WTC11 (cell line): ENCODE measurements around the gene SPATA32. TPM values are rescaled to one million over a fixed set of nuclear protein-coding genes. Genes with fewer than 3 reads are reported as not detected.

Experiments
- ATAC-seq: fragments of 200-7000 bp; cut with Tn5 transposase; 2 replicates; pipeline ENCODE4 v1.10.0; 2021; ENCODE audit warnings: mild to moderate bottlenecking, moderate library complexity
- CTCF ChIA-PET: fragments of 300-600 bp; sonication (Branson Sonifier 250); formaldehyde crosslinking; loops from one replicate; lab custom pipeline; 2021; ENCODE audit warnings: antibody characterized with exemption; lab: Charles Lee
- POLR2A ChIA-PET: fragments of 350-600 bp; sonication (Branson Sonifier 250); formaldehyde crosslinking; loops from one replicate; lab custom pipeline; 2021; ENCODE audit warnings: antibody characterized with exemption; lab: Charles Lee
- DNase-seq: peaks from one replicate; pipeline ENCODE4 v3.0.0; 2021; ENCODE audit warnings: low spot score
- H3K27ac Mint-ChIP-seq: 2 replicates; pipeline ENCODE4 v1.8.0; 2021; ENCODE audit warnings: mixed read lengths
- H3K27me3 Mint-ChIP-seq: 2 replicates; pipeline ENCODE4 v1.8.0; 2021; ENCODE audit warnings: low read depth, mild to moderate bottlenecking, moderate library complexity, mixed read lengths
- H3K36me3 Mint-ChIP-seq: 2 replicates; pipeline ENCODE4 v1.8.0; 2021; ENCODE audit warnings: mixed read lengths
- H3K4me1 Mint-ChIP-seq: 2 replicates; pipeline ENCODE4 v1.8.0; 2022; ENCODE audit warnings: mixed read lengths
- H3K4me3 Mint-ChIP-seq: 2 replicates; pipeline ENCODE4 v1.8.0; 2021; ENCODE audit warnings: mild to moderate bottlenecking, moderate library complexity, mixed read lengths
- H3K9me3 Mint-ChIP-seq: 2 replicates; pipeline ENCODE4 v1.8.0; 2021; ENCODE audit warnings: mixed read lengths
- ATF6 ChIP-seq: sonication (generic); formaldehyde crosslinking; IDR thresholded peaks from 2 replicates; pipeline ENCODE4 v1.8.1; 2023; ENCODE audit warnings: mild to moderate bottlenecking, missing genetic modification reagents
- CDX4 ChIP-seq: fragments of 250-450 bp; sonication (Bioruptor Pico); IDR thresholded peaks from 2 replicates; pipeline ENCODE4 v1.9.0; 2021; ENCODE audit warnings: moderate library complexity, mild to moderate bottlenecking, inconsistent platforms, borderline replicate concordance
- CREM ChIP-seq: sonication (generic); formaldehyde crosslinking; IDR thresholded peaks from 2 replicates; pipeline ENCODE4 v1.8.1; 2022; ENCODE audit warnings: mild to moderate bottlenecking, missing genetic modification reagents, moderate library complexity
- E2F5 ChIP-seq: sonication (generic); formaldehyde crosslinking; IDR thresholded peaks from 2 replicates; pipeline ENCODE4 v1.8.1; 2022; ENCODE audit warnings: mild to moderate bottlenecking, moderate library complexity, missing genetic modification reagents
- ESRRA ChIP-seq: sonication (generic); formaldehyde crosslinking; IDR thresholded peaks from 2 replicates; pipeline ENCODE4 v1.8.1; 2022; ENCODE audit warnings: mild to moderate bottlenecking, missing genetic modification reagents, borderline replicate concordance
- FOXP4 ChIP-seq: sonication (generic); formaldehyde crosslinking; IDR thresholded peaks from 2 replicates; pipeline ENCODE4 v1.8.0; 2022; ENCODE audit warnings: mild to moderate bottlenecking, missing genetic modification reagents
- IRF2 ChIP-seq: sonication (generic); formaldehyde crosslinking; IDR thresholded peaks from 2 replicates; pipeline ENCODE4 v1.8.0; 2022; ENCODE audit warnings: low read depth, missing genetic modification reagents, borderline replicate concordance
- MAX ChIP-seq: sonication (generic); formaldehyde crosslinking; IDR thresholded peaks from 2 replicates; pipeline ENCODE4 v1.8.0; 2022; ENCODE audit warnings: mild to moderate bottlenecking, missing genetic modification reagents
- NFATC4 ChIP-seq: fragments of 250-450 bp; sonication (Bioruptor Pico); IDR thresholded peaks from 2 replicates; pipeline ENCODE4 v1.9.0; 2021; ENCODE audit warnings: mild to moderate bottlenecking
- NR3C1 ChIP-seq: sonication (generic); formaldehyde crosslinking; conservative IDR thresholded peaks from 2 replicates; pipeline ENCODE4 v1.8.1; 2023; ENCODE audit warnings: low read depth, mild to moderate bottlenecking, missing genetic modification reagents
- PRRX2 ChIP-seq: fragments of 250-450 bp; sonication (Bioruptor Pico); IDR thresholded peaks from 2 replicates; pipeline ENCODE4 v1.8.0; 2021; ENCODE audit warnings: mild to moderate bottlenecking
- RORB ChIP-seq: fragments of 250-450 bp; sonication (Bioruptor Pico); IDR thresholded peaks from 2 replicates; pipeline ENCODE4 v1.9.0; 2021; ENCODE audit warnings: mild to moderate bottlenecking
- TCF7 ChIP-seq: sonication (generic); formaldehyde crosslinking; IDR thresholded peaks from 2 replicates; pipeline ENCODE4 v1.8.0; 2022; ENCODE audit warnings: mild to moderate bottlenecking, low read depth, missing genetic modification reagents, moderate library complexity
- ZNF219 ChIP-seq: sonication (generic); formaldehyde crosslinking; IDR thresholded peaks from 2 replicates; pipeline ENCODE4 v1.8.0; 2023; ENCODE audit warnings: missing genetic modification reagents, mild to moderate bottlenecking, borderline replicate concordance
- ZNF396 ChIP-seq: fragments of 250-450 bp; sonication (Bioruptor Pico); IDR thresholded peaks from 2 replicates; pipeline ENCODE4 v1.8.0; 2021; ENCODE audit warnings: mild to moderate bottlenecking, moderate library complexity, borderline replicate concordance
- ZNF671 ChIP-seq: fragments of 250-450 bp; sonication (Bioruptor Pico); IDR thresholded peaks from 2 replicates; pipeline ENCODE4 v1.8.0; 2021; ENCODE audit warnings: mild to moderate bottlenecking
- total RNA-seq: library from RNA; stranded (reverse); gene quantifications from 3 replicates; pipeline ENCODE4 v1.2.3, GENCODE V29; 2021
- TF ChIP-seq, protein P1 (sequence below): fragments of 250-450 bp; sonication (Bioruptor Pico); IDR thresholded peaks from 2 replicates; pipeline ENCODE4 v1.9.0; 2021; ENCODE audit warnings: mild to moderate bottlenecking, borderline replicate concordance
- TF ChIP-seq, protein P2 (sequence below): fragments of 250-450 bp; sonication (Bioruptor Pico); conservative IDR thresholded peaks from 2 replicates; pipeline ENCODE4 v1.9.0; 2021; ENCODE audit warnings: mild to moderate bottlenecking

Gene SPATA32
- total RNA-seq, 1 experiment from 2014 or later = 0.15 TPM

DNA sequence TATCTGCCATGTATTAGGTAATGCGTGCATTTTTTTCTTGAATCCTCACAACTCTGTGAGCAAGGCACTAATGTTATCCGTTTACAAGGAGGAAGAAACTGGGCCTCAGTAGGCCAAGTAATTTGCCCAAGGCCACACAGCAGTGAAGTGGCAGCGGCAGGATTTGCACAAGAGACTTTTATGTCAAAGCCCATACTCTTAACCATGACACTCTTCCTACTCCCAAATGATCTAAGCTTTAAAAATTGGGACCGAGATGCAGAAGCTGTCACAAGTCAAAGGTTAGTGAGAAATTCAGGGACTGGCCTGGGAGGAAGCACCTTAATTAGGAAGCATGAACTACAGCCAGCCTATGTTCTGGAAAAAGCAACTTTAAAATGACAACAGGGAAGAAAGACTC lies 44.2 kb upstream of the SPATA32 start:
- ChIA-PET POLR2A (interaction anchor here (1.9 kb wide), 1 partner anchor 158 kb away, joined by 4 read pairs; the partner anchor contains the start of gene HEXIM1), CTCF (interaction anchor here (0.6 to 2.3 kb wide), 5 partner anchors 11 to 83 kb away, joined by 3 to 8 read pairs (median 4); partner anchors contain the start of gene MAP3K14)
- no peak overlapping the region for H3K27ac Mint-ChIP-seq

GRCh38 chr17:45305530-45306087 lies 43.7 kb upstream of the SPATA32 start:
- H3K4me1 Mint-ChIP-seq = peaks cover 12% of the 10 kb centered on the region
- no peak overlapping the region for H3K4me3 Mint-ChIP-seq
- no peak for ATAC-seq
- no peaks in the 10 kb centered on the region for H3K9me3 Mint-ChIP-seq
- TF ChIP-seq TCF7 (CRISPR knock-in tag) (no peak), NR3C1 (CRISPR knock-in tag) (no peak), ZNF396 (CRISPR knock-in tag) (no peak), ESRRA (CRISPR knock-in tag) (no peak), PRRX2 (CRISPR knock-in tag) (no peak), NFATC4 (no peak)
- TF ChIP-seq, all 79 proteins: peak for 0
- POLR2A ChIA-PET = interaction anchor here (1.9 kb wide), 1 partner anchor 157 kb away, joined by 4 read pairs; the partner anchor contains the start of gene HEXIM1
- CTCF ChIA-PET = interaction anchor here (2.3 kb wide), 1 partner anchor 84 kb away, joined by 5 read pairs; no protein-coding TSS in a partner anchor
- Mint-ChIP-seq H3K27ac (no peak overlapping the region), H3K27me3 (no peaks in the 10 kb centered on the region), H3K36me3 (peaks cover 5% of the 10 kb centered on the region; the same call in 1 of the 2 replicates)
- no peak for DNase-seq

More for the DNA sequence above, 44.2 kb upstream of the SPATA32 start:
- no peaks in the 10 kb centered on the region for H3K9me3 Mint-ChIP-seq
- no peak overlapping the region for H3K4me3 Mint-ChIP-seq
- TF ChIP-seq CDX4 (CRISPR knock-in tag) = no peak
- TF ChIP-seq, protein P1, sequence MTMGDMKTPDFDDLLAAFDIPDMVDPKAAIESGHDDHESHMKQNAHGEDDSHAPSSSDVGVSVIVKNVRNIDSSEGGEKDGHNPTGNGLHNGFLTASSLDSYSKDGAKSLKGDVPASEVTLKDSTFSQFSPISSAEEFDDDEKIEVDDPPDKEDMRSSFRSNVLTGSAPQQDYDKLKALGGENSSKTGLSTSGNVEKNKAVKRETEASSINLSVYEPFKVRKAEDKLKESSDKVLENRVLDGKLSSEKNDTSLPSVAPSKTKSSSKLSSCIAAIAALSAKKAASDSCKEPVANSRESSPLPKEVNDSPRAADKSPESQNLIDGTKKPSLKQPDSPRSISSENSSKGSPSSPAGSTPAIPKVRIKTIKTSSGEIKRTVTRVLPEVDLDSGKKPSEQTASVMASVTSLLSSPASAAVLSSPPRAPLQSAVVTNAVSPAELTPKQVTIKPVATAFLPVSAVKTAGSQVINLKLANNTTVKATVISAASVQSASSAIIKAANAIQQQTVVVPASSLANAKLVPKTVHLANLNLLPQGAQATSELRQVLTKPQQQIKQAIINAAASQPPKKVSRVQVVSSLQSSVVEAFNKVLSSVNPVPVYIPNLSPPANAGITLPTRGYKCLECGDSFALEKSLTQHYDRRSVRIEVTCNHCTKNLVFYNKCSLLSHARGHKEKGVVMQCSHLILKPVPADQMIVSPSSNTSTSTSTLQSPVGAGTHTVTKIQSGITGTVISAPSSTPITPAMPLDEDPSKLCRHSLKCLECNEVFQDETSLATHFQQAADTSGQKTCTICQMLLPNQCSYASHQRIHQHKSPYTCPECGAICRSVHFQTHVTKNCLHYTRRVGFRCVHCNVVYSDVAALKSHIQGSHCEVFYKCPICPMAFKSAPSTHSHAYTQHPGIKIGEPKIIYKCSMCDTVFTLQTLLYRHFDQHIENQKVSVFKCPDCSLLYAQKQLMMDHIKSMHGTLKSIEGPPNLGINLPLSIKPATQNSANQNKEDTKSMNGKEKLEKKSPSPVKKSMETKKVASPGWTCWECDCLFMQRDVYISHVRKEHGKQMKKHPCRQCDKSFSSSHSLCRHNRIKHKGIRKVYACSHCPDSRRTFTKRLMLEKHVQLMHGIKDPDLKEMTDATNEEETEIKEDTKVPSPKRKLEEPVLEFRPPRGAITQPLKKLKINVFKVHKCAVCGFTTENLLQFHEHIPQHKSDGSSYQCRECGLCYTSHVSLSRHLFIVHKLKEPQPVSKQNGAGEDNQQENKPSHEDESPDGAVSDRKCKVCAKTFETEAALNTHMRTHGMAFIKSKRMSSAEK = no peak
- no peak for TF ChIP-seq IRF2 (CRISPR knock-in tag)
- no peak for TF ChIP-seq MAX
- DNase-seq (no peak), ATAC-seq (no peak)
- H3K4me1 Mint-ChIP-seq = peaks cover 12% of the 10 kb centered on the region
- H3K27me3 Mint-ChIP-seq = no peaks in the 10 kb centered on the region
- peaks cover 5% of the 10 kb centered on the region; the same call in 1 of the 2 replicates for H3K36me3 Mint-ChIP-seq

- H3K9me3 Mint-ChIP-seq = no peaks in the 10 kb centered on the region
- no peaks in the 10 kb centered on the region for H3K27me3 Mint-ChIP-seq
- ChIA-PET POLR2A (no interaction called here), CTCF (interaction anchor here (0.8 to 1.8 kb wide), 7 partner anchors 14 to 82 kb away, joined by 3 to 4 read pairs (median 3); partner anchors contain the start of gene MAP3K14)
- DNase-seq = no peak
- no peaks in the 10 kb centered on the region for H3K36me3 Mint-ChIP-seq
- no peak for ATAC-seq
- no peak overlapping the region for H3K4me3 Mint-ChIP-seq
- peak overlapping the region; percentile 68 for H3K27ac Mint-ChIP-seq
- peaks cover 12% of the 10 kb centered on the region for H3K4me1 Mint-ChIP-seq
- no peak for TF ChIP-seq ZNF671 (CRISPR knock-in tag)
- TF ChIP-seq, protein P2, sequence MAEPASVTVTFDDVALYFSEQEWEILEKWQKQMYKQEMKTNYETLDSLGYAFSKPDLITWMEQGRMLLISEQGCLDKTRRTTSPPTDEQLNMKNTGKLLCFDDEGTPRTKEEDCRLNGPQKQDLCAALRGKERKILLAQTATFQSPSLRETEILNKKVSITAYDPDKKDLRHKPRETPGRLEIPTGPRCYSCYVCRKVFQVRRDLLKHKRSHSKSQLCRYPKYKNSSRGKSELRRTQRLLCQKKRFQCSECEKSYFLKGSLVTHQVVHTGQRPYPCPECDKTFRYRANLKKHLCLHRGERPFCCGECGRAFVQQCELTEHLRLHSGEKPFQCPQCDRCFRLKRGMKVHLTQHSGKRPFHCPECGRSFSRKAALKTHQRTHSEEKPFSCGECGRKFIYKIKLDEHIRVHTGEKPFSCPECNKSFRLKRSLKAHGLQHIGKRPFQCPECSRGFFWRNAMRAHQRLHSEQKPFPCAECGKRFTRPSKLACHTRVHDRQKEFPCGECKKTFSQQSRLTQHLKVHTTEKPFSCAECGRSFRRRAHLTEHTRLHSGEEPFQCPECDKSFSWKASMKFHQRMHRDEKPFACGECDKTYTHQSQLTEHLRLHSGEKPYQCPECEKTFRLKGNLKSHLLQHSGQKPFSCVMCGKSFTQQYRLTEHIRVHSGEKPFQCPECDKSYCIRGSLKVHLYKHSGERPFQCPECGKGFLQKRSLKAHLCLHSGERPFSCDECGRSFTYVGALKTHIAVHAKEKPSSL (CRISPR knock-in tag) = no peak
- no peak for TF ChIP-seq ATF6 (CRISPR knock-in tag)
- TF ChIP-seq ZNF219 (CRISPR knock-in tag) = no peak
- no peak for TF ChIP-seq FOXP4 (CRISPR knock-in tag)
- TF ChIP-seq CREM (CRISPR knock-in tag) = no peak
- TF ChIP-seq E2F5 = no peak
- TF ChIP-seq RORB (CRISPR knock-in tag) = no peak
These were observed 40.8 kb upstream of the SPATA32 start for GRCh38 chr17:45302649-45303173.
